SK-N-SH treated with all-trans-retinoic acid at 6 μM for 48 hours (cell line): Measurements from ENCODE around the gene GRM5.

Experiments used
- RARB ChIP-seq: fragments of 250-450 bp; sonication (Bioruptor Pico); IDR thresholded peaks from 2 replicates; pipeline ENCODE4 v1.8.0; 2021; ENCODE audit warnings: mild to moderate bottlenecking, moderate library complexity
- ZNF565 ChIP-seq: fragments of 450-650 bp; formaldehyde crosslinking; conservative IDR thresholded peaks from 2 replicates; pipeline ENCODE4 v1.5.0; 2020; ENCODE audit warnings: low read depth, mild to moderate bottlenecking, moderate library complexity

DNA sequence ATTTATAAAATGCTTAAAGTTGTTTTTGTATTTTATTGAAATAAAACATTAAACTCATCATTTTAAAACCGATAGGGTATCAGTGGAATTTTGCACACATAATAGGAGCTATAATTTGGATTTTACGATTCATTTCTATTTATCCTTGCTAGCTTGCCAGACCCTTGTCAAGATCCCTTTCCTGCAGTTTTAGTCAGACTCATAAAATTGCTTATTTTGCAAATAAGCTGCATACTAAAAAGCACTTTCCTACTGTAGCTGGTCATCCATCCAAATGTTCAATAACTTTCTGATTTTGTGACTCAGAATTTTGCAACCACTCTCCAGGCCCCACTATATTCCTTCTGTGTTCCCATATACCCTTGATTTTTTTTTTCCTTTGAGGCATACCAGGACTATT is 489.0 kb downstream of the GRM5 start:
- no peak for TF ChIP-seq RARB (CRISPR knock-in tag)
- no peak for TF ChIP-seq ZNF565
